ENCODE data around the gene PARP9.

PARP9 gene

GRCh38 chr3:122564155-122564912 lies at the start of gene PARP9, which contains the start of gene DTX3L:
PARP9 (minus strand) TSS chr3:122564300; CDS start chr3:122559620, 4,680 bp downstream.
DTX3L (plus strand) TSS chr3:122564338; CDS start chr3:122564427, 89 bp downstream.
- DNase-seq, result peak; percentile 60

GRCh38 chr3:122612696-122613095 lies 48.6 kb upstream of the PARP9 start:
- no peak for DNase-seq

- no peak for DNase-seq
Measured at GRCh38 chr3:122609798-122610559, 45.9 kb upstream of the PARP9 start.

GRCh38 chr3:122608916-122609315 lies 44.8 kb upstream of the PARP9 start:
- no peak for DNase-seq

GRCh38 chr3:122606330-122606729 lies 42.2 kb upstream of the PARP9 start:
- no peak for DNase-seq

GRCh38 chr3:122603056-122603455 lies 39.0 kb upstream of the PARP9 start:
- DNase-seq, result no peak

GRCh38 chr3:122602011-122602710 lies 38.1 kb upstream of the PARP9 start:
- DNase-seq, result no peak

- DNase-seq, result no peak
Measured at GRCh38 chr3:122598556-122598955, 34.5 kb upstream of the PARP9 start.

- DNase-seq, result no peak
Measured at GRCh38 chr3:122598151-122598550, 34.1 kb upstream of the PARP9 start.

- no peak for DNase-seq
Measured at GRCh38 chr3:122594025-122594424, 29.9 kb upstream of the PARP9 start.

- DNase-seq, result no peak
Measured at GRCh38 chr3:122590610-122591009, 26.5 kb upstream of the PARP9 start.

- no peak for DNase-seq
Measured at GRCh38 chr3:122589297-122589696, 25.2 kb upstream of the PARP9 start.

GRCh38 chr3:122587572-122587971 lies 23.5 kb upstream of the PARP9 start:
- DNase-seq, result no peak

- DNase-seq, result no peak
Measured at GRCh38 chr3:122586773-122587485, 22.8 kb upstream of the PARP9 start.

GRCh38 chr3:122586098-122586497 lies 22.0 kb upstream of the PARP9 start:
- DNase-seq, result no peak

GRCh38 chr3:122582390-122582789 lies 18.3 kb upstream of the PARP9 start:
- DNase-seq, result no peak

GRCh38 chr3:122581622-122582021 lies 17.5 kb upstream of the PARP9 start:
- no peak for DNase-seq

- no peak for DNase-seq
Measured at GRCh38 chr3:122580470-122580869, 16.4 kb upstream of the PARP9 start.

- no peak for DNase-seq
Measured at GRCh38 chr3:122578069-122578740, 14.1 kb upstream of the PARP9 start.

GRCh38 chr3:122577409-122578031 lies 13.4 kb upstream of the PARP9 start, which contains the start of gene PARP15:
PARP15 (plus strand) TSS chr3:122577650; CDS start chr3:122577668, 18 bp downstream.
- DNase-seq, result no peak

- DNase-seq, result no peak
Measured at GRCh38 chr3:122576174-122576940, 12.3 kb upstream of the PARP9 start.
